Measurements from ENCODE around the gene EPHA2.

Gene EPHA2

GRCh38 chr1:16149702-16150488, 6.0 kb downstream of the EPHA2 start:
- CTCF ChIA-PET: interaction anchor here (0.6 to 15.2 kb wide), 6 partner anchors 12 to 324 kb away, joined by 3 to 217 read pairs (median 3); no protein-coding TSS in a partner anchor
- no peak for DNase-seq (ENCODE audit: low read depth, low spot score)
- POLR2A ChIA-PET: no interaction called here
- H3K4me3 ChIP-seq (ENCODE audit: low read depth, low read length): no peak overlapping the region
- TF ChIP-seq, protein P1, sequence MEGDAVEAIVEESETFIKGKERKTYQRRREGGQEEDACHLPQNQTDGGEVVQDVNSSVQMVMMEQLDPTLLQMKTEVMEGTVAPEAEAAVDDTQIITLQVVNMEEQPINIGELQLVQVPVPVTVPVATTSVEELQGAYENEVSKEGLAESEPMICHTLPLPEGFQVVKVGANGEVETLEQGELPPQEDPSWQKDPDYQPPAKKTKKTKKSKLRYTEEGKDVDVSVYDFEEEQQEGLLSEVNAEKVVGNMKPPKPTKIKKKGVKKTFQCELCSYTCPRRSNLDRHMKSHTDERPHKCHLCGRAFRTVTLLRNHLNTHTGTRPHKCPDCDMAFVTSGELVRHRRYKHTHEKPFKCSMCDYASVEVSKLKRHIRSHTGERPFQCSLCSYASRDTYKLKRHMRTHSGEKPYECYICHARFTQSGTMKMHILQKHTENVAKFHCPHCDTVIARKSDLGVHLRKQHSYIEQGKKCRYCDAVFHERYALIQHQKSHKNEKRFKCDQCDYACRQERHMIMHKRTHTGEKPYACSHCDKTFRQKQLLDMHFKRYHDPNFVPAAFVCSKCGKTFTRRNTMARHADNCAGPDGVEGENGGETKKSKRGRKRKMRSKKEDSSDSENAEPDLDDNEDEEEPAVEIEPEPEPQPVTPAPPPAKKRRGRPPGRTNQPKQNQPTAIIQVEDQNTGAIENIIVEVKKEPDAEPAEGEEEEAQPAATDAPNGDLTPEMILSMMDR (IDR thresholded peaks at IDR 0.05; ENCODE audit: insufficient read depth, low read length, missing control alignments): no peak

GRCh38 chr1:16149146-16149545, 6.7 kb downstream of the EPHA2 start:
- POLR2A ChIA-PET: no interaction called here
- TF ChIP-seq, protein P1 (IDR thresholded peaks at IDR 0.05; ENCODE audit: insufficient read depth, low read length, missing control alignments): no peak
- no peak overlapping the region for H3K4me3 ChIP-seq (ENCODE audit: low read depth, low read length)
- CTCF ChIA-PET: interaction anchor here (15.2 kb wide), 1 partner anchor 69 kb away, joined by 217 read pairs; no protein-coding TSS in a partner anchor
- DNase-seq (ENCODE audit: low read depth, low spot score): no peak

DNA sequence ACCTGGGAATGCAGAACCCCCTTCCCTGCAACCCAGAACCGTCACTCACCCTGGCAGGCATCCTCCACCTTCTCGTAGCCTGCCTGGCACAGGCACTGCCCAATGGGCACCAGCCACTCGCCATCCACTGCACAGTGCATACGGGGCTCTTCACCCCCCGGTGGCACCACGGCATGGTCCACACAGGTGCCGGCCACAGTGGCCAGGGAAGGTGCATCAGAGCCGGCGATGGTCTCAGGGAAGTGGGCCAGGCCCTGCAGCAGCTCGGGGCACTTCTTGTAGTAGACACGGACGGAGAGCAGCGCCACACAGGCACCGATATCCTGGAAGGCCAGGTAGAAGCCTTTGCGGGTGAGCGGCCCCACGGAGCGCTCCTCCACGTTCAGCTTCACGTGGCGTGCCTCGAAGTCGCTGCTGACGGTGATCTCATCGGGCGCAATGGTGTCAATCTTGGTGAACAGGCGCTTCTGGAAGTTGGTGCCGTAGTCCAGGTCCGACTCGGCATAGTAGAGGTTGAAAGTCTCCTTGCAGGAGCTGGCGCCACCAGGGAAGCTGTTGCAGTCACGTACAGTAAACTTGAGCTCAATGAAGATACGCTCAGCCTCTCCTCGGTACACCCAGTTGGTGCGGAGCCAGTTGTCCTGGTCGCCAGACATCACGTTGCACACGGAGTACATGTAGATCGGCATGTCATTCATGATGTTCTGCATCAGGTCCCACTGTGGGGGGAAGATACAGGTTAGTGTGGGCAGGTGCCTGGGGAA, 7.4 kb downstream of the EPHA2 start:
- POLR2A ChIA-PET: no interaction called here
- H3K4me3 ChIP-seq (ENCODE audit: low read depth, low read length): no peak overlapping the region
- DNase-seq (ENCODE audit: low read depth, low spot score): no peak
- TF ChIP-seq, protein P1 (IDR thresholded peaks at IDR 0.05; ENCODE audit: insufficient read depth, low read length, missing control alignments): no peak
- CTCF ChIA-PET: interaction anchor here (1.3 to 15.2 kb wide), 3 partner anchors 33 to 68 kb away, joined by 5 to 217 read pairs (median 8); no protein-coding TSS in a partner anchor

DNA sequence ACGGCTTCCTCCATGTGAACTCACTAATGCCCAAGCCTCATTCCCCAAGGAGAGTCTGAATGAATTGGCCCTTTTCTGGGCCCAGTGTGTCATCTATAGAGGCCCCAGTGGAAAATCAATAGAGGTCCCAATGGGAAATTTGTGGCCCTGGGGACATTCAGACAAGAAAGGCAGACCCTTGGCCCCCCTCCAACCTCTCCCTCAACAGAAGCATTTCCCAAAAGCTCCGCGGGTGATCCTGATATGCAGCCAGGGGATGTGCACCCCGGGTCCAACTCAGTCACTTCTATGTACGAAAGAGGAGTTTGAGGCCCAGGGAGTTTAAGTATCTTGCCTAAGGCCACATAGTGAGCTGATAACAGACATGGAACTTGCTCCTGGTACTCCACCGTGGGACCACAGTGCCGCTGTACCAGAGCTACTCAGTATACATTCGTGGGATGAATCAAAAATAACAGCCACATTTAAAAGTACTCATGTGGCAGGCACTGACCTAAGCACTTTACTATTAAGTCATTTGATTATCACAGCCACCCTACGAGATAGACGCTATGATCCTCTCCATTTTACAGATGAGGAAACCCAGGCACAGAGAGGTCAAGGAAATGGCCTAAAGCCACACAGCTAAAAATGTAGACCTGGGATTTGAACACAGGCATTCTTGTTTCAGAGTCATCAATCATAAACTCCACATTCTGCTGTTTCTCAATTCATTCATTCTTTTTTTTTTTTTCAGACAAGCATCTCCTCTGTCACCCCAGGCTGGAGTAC, 8.5 kb downstream of the EPHA2 start:
- CTCF ChIA-PET: interaction anchor here (1.2 to 15.2 kb wide), 4 partner anchors 9 to 67 kb away, joined by 3 to 217 read pairs (median 6); partner anchors contain the start of gene EPHA2
- POLR2A ChIA-PET: interaction anchor here (0.7 to 3.3 kb wide), 3 partner anchors 7 to 34 kb away, joined by 3 to 26 read pairs (median 3); partner anchors contain the start of gene EPHA2
- no peak overlapping the region for H3K4me3 ChIP-seq (ENCODE audit: low read depth, low read length)
- TF ChIP-seq, protein P1 (IDR thresholded peaks at IDR 0.05; ENCODE audit: insufficient read depth, low read length, missing control alignments): no peak
- no peak for DNase-seq (ENCODE audit: low read depth, low spot score)

GRCh38 chr1:16146279-16147155, 9.4 kb downstream of the EPHA2 start:
- POLR2A ChIA-PET: interaction anchor here (1.1 to 3.3 kb wide), 5 partner anchors 8 to 36 kb away, joined by 3 to 26 read pairs (median 3); partner anchors contain the start of gene EPHA2
- CTCF ChIA-PET: interaction anchor here (1.0 to 15.2 kb wide), 5 partner anchors 10 to 74 kb away, joined by 3 to 217 read pairs (median 3); partner anchors contain the start of gene EPHA2
- DNase-seq (ENCODE audit: low read depth, low spot score): no peak
- peak overlapping the region; percentile 45 for H3K4me3 ChIP-seq (ENCODE audit: low read depth, low read length)
- TF ChIP-seq, protein P1 (IDR thresholded peaks at IDR 0.05; ENCODE audit: insufficient read depth, low read length, missing control alignments): no peak

Data from AG04449 (cell line).